Pulmonary artery endothelial cell (primary cell): ENCODE results near the gene AFDN. TPM values are rescaled to one million over a fixed set of nuclear protein-coding genes. Genes with fewer than 3 reads are reported as not detected.
"Not testable (repeated sequence)": the region's sequence is repeated elsewhere in the genome, so short reads cannot be mapped to it uniquely, and the experiment has no call there.

Experiments
- DNase-seq: peaks from one replicate; pipeline ENCODE4 v3.0.0-alpha.2; 2011; ENCODE audit warnings: low read depth, low spot score
- total RNA-seq: library from RNA; depleted of rRNA; stranded (reverse); fragments of >200 nt; gene quantifications from 2 replicates; pipeline ENCODE4 v1.2.3, GENCODE V29; 2014

The AFDN gene
- total RNA-seq, 1 donor from 2014 or later = 84.1 TPM

DNA sequence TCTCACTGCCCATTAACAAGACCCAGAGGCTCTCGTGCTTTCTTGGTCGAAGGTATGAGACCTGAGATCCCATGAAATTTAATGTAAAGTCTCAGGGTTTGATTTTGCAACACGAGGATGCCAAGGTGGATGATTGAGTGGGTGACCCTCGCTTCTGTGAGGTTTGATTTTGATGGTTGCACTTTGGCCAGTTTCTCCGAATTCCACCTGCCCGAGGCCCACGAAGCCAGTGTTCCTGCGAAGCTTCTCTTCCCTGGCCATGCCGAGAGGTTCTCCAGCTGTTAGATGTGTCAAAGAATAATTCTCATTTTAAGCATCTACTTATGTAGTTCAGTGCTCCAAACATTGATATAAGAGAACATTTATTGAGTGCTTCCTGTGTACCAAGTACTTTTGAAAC is 170.9 kb downstream of the AFDN start, which contains the start of gene KIF25:
TSS of gene KIF25 (plus strand) at position 30 of the 400 bp plus-strand sequence. CDS start 31,915 bp downstream, outside the sequence.
- DNase-seq = no peak

DNA sequence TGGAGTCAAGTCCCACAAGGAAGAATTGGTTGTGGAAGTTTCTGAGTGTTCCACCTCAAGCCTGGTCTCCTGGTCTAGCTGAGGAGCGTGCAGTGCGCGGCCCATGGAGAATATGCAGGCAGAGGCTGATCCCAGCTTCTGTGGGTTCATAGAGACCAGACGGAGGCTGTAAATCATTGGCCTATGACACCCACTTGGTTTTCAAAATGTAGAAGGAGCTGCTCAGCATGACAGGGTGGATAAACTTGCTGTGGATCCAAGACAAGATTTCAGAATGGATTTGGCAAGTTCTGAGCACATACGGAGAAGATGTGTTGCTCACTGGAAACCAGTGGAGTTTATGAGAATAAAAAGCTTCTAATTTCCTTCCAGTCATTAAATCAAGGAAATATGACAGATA is 171.5 kb downstream of the AFDN start:
- no peak for DNase-seq

DNA sequence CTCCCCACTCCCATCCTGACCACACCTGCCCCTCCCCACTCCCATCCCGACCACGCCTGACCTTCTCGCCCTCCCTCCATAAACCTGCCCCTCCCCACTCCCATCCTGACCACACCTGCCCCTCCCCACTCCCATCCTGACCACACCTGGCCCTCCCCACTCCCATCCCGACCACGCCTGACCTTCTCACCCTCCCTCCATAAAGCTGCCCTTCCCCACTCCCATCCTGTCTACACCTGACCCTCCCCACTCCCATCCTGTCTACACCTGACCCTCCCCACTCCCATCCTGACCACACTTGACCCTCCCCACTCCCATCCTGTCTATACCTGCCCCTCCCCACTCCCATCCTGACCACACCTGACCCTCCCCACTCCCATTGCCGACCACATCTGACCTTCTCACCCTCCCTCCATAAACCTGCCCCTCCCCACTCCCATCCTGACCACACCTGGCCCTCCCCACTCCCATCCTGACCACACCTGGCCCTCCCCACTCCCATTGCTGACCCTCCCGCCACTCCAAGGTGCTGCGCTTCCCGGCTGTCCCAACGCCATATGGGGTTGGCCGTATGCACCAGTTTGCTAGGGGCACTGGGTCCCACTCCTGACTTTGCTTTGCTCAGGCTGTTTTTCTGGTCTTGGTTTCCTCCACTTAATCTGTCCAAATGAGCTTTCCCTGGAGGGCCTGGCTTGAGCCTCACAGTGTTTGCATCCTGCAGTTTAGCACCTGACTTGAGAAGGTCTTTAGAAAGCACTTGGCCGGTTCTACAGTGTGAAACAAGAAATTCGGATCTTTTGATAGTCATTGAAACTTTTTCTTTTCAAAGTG is 173.7 kb downstream of the AFDN start:
- DNase-seq = no peak

DNA sequence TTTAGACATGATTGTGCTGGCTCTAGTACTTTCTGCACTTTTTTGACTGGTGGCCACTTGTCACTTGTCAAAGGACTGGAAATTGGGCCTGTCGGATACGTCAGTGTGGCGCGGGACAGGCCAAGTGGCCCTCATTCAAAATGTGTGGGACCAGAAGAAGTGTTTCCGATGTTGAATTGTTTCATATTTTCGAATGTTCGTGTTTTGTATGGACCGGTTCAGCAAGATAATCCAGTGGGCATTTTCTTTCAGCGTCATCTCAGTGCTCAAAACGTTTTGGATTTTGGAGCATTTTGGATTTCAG is 174.3 kb downstream of the AFDN start:
- no peak for DNase-seq

DNA sequence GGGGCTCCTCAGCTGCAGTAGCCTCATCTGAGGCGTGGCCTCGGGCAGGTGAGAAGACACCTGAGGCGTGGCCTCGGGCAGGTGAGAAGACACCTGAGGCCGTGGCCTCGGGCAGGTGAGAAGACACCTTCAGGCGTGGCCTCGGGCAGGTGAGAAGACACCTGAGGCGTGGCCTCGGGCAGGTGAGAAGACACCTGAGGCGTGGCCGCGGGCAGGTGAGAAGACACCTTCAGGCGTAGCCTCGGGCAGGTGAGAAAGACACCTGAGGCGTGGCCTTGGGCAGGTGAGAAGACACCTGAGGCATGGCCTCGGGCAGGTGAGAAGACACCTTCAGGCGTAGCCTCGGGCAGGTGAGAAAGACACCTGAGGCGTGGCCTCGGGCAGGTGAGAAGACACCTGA is 174.8 kb downstream of the AFDN start:
- not testable (repeated sequence) for DNase-seq

DNA sequence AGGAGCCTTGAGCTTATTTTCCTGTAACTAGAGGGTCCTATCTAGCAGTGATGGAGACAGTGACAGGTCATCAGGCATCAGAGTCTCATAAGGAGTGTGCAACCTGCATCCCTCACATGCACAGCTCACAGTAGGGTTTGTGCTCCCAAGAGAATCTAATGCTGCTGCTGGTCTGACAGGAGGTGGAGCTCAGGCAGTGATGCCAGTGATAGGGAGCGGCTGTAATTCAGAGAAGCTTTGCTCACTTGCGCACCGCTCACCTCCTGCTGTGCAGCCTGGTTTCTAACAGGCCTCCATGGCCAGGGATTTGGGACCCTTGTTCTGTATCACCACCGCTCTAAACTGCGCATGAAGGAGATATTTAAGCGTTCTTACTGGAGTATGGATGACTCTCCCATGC is 176.1 kb downstream of the AFDN start:
- DNase-seq = no peak

DNA sequence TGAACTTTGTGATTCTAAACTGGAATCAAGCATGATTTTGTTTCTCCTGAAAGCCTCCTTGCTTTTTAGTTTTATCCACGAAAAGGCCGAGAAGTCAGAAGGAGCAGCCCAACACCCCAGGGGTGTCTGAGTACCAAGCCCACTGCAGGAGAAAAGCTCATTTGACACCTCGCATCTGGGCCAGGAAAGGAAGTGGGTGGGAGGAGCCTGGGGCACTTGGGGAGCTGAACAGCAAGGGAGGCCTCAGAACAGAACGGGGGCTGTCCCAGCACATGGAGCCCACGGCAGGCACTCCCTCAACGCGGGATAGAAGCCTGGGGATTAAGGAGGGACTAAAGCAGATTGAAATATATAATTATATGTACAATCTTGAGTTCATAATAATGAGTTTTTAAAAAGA is 177.3 kb downstream of the AFDN start:
- DNase-seq = no peak

DNA sequence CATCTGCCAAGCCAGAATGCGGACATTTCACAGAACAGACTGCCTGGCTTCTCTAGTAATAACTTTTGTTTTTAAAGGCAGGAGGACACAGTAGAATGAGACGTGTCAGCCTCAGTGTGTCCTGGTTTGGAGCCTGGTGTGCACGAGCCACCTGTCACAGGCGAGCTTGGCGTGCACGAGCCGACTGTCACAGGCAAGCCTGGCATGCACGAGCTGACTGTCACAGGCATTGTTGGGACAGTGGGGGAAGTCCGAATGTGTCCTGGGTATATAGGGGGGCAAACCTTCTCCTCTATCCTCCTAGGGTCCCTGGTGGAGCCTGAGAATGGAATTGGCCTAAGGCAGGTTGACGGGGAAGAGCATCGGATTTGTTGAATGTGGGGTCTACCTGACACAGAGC is 178.2 kb downstream of the AFDN start:
- DNase-seq = no peak

DNA sequence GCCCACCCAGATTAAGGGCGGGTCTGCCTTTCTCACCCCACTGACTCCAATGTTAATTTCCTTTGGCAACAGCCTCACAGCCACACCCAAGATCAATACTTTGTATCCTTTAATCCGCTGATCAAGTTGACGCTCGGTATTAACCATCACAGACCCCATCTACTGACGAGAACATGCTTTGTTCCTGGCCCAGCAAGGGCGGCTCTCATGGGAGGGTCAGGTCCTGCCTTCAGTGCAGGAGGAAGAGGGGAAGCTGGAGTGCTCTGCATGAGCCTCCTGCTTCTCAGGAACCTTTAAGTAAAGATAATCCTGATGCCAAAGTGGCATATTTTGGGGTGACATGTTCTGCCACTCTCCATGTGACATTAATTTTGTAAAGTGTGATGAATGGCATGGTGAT is 179.1 kb downstream of the AFDN start:
- DNase-seq = no peak

DNA sequence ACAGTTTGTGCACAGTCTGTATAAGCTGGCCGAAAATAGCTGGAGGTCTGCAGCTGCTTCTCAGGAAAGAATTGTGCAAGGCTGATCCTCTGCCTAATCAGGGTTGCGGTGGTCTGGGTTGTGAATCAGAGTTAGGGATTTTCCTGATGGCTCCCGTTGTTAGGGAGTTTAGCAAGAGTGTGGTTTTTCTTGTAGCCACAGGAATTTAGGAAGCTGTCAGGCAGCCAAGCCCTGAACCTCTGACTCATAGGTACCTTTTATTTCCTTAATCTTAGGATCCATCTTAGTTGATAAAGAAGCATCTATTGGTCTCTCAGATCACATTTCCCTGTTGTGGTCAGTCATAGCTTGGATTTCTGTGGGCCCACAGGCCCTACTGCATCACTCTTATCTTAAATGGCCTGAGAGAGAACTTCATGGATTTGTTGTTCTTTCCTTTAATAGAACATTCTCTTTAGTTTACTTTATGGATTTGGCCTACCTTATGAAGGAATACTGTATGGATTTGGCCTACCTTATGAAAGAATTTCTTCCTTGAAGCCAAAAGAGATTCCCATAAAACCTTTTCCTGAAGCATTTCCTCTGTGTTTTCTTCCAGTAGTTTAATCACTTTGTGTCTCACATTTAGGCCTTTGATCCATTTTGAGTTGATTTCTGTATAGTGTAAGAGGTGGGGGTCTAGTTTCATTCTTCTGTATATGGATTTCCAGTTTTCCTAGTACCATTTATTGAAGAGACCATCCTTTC is 181.1 kb downstream of the AFDN start:
- peak; percentile 58 for DNase-seq

DNA sequence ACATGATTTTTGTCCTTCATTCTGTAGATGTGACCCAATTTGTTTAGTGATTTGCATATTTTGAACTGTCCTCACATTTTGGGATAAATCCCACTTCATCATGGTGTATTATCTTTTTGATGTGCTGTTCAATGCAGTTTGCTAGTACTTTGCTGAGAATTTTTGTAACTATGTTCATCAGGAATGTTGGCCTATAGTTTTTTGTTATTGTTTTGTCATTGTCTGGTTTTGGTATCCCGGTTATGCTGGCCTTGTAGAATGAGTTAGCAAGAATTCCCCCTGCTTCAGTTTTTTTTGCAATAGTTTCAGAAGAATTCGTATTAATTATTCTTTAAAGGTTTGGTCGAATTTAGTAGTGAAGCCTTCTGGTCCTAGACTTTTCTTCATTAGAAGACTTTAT is 182.6 kb downstream of the AFDN start:
- no peak for DNase-seq

DNA sequence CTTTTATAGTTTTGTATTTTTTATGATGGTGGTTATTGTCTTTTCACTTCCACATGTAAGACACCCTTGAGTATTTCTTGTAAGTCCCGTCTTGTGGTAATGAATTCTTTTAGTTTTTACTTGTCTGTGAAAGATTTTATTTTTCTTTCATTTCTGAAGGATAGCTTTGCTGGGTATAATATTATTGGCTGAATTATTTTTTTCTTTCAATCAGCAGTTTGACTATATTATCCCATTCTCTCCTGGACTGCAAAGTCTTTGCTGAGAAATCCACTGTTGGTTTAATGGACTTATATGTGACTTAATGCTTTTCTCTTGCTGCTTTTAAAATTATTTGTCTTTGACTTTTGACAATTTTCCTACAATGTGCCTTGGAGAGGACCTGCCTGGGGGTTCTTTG is 184.6 kb downstream of the AFDN start:
- no peak for DNase-seq

DNA sequence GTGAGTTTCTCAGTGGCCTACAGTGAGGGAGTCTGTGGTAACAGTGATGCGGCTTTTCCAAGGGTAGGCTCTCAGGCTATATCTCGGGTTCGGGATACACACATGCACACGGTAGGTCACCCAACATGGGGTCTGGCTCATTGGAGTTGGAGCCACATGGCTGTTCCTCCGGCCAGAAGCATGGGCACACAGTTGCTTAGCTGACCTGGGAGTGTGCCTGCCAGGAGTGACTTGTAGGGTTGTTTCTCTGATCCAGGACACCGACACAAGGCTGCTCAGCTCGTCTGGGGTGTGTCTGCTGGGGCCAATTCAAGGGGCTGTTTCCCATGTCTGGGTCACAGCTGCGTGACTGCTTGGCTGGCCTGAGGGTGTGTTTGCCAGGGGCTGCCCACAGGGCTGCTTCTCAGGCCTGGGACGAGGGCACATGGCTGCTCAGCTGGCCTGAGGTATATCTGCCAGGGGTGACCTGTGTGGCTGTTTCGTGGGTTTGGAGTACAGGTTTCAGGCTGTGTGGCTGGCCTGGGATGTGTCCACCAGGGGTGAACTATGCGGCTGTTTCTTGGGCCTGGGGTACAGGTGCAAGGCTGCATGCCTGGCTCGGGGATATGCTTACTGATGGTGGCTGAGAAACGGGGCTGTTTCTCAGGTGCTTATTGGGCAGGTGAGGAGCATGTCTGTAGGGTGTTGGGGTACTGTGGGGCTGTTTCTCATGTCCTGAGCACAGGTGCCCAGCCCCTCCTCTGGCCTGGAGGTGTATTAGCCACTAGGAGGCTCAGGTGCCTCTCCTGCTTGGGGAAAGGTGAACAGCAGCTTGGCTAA is 185.9 kb downstream of the AFDN start:
- DNase-seq = no peak

DNA sequence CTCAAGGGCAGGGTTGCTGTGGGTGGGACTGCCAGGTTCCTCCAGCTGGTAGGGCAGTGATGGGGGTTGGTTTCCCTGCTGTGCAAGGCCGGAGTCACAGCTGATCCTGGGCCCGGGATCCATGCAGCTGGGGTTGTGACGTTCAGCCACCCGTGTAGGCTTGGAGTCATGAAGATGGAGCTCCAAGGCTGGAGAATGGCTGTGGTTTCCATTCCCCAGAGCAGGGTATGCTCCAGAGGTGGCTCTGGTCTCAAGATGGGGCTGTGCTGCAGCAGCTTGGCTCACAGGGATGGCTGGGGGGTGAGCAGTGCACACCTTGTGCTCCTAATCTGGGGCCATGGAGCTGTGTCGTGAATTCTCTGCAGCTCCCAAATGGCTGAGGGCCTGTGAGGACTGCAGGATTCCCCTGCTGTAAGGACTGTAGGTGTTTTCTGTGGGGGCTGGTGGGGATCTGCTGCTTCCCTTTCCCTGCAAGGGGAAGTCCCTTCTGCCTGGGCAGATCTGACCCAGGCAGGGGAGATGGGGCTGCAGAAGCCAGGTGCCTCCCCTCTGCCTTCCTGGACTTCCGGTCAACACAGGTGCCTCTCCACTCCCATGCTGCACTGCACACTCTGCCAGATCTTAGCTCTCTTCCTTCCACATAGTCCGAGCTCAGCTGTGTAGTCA is 186.7 kb downstream of the AFDN start:
- DNase-seq = no peak

DNA sequence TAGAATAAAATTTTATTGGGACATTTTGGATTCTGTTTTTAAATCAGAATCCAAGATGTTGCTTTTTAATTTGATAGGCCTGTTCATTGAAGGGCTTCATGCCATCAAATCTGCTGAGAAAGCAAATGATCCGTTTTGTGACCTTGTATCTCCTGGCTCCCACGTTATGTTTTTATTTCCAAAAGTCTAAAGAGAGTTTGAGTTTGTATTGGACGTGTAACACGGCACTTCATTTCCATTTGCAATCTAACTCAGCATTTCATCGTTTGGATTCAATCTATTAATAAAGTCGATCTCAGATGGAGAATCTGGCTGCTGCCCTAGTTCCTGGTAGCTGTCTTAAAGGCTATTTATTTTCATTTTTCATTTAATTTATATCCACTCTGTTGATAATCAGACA is 187.7 kb downstream of the AFDN start:
- no peak for DNase-seq

DNA sequence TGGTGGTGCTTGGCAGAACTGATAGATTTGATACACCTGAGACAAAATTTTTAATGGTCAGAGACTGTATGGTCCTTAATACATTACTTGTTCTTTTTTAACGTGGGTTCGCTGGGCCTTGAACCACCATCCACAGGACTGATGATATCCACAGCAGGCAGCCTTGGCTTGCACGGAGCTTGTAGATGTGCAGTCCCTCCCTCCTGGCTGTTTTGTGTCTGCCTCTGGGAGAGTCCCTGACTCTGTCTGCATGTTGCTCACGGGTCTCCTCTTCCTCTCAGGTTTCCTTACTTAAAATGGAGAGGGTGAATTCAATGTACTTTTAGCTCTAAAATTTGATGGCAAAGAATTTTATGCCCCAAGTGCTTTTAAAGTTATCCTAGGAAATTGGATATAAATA is 188.3 kb downstream of the AFDN start:
- DNase-seq = no peak

DNA sequence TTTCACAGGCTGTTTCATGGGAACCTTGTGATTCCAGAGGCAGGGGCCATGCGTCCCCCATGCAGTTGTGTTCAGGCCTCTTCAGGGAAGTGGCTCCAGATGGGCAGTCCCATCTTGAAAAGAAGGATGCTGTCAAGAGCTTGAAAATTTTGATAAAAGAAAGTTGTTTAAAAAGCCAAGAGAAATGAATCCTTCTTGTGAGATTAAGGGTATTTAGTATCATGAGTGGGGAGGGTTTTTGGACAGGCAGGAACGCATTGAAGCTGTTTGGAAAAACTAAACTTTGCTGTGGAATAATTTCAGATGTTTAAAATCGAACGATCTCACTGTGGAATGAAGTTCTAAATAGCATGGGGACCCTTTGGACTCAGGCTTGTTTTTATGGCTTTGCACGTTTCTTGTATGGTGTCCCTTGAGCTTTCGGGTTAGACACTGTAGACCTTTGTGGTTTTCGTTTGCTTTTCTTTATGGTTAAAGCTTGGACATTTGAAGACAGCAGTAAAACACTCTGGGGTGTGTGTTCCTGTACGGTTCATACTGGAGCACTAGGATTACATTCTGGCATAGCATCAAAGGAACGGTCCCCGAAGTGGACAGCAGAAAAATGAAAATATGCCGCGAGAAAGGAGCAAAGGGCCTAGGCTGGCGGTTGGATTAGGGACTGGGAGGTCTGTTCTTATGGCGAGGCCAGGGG is 188.9 kb downstream of the AFDN start:
- DNase-seq = no peak

DNA sequence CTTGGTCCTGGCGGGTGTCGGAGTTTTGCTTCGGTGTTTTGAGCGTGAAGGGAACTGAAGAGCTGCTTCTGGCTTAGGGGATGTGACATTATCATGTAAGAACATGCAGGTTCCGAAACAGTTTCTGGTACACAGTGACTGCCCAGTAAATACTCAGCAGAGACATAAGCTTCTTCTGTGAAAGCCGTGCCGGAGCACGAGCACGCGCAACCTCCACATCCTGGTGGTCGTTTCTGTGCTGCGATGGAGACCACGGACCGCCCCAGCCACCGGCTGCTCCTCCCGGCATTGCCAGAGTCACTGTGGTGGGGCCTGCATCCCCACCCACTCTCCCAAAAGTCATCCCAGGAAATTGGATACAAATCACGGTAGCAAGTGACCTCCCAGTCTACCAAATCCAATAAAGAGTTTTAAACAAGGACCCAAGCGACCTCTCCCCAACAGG is 189.5 kb downstream of the AFDN start:
- no peak for DNase-seq

DNA sequence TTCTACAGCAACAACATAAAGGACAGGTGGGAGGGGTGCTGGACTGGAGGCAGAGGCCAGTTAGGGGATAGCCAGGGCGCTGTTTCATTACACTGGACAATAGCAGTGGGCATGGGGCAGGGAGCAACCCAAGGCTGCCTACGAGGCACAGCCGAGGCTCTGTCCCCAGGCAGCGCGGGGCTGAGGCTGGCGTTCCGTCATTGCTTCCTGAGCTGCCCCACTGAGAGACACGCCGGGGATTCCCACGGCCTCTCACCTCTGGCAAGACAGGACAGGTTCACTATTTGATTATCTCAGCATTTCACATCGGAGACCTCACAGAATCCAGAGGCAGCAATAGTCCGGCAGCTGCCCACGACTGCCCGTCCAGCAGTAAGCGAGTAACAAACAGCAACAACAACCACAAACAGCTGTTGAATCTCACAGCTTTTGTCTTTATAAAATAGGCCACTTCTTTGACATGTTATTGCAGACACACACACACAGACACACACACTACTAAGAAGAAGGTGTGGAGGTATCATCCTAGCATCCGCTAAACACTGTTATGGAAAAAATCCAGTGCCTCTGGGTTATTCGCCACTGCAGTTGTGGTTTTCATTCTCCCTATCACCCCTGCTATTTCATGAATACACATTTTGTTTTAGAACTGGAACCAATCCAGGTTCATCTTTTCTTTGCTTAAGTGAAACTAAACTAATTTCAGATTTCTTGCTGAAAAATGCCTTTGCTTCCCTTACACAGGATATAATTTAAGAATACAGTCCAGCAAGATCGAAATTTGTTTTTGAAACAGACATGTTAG is 190.2 kb downstream of the AFDN start:
- DNase-seq = no peak

DNA sequence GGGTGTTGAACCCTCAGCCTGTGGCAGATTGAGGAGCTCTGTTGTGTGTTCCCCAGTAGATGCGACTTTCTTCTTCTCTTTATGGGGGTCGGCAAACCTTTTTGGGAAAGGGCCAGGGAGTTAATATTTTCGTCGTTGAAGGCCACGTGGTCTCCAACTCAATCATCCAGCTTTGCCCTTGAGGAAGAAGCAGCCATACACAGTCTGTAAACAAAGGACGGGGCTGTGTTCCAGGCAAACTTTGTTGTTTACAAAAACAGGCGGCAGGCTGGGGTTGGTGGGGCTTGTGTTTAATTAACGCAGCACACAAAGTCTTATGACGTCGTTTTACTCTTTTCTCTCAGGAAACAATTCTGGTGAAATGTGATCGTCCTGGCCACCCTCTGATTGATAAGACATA is 190.9 kb downstream of the AFDN start:
- DNase-seq = no peak
